WTC11 (cell line): Measurements from ENCODE around the gene REC8. TPM values are rescaled to one million over a fixed set of nuclear protein-coding genes. Genes with fewer than 3 reads are reported as not detected.

Source experiments
- ATAC-seq: fragments of 200-7000 bp; cut with Tn5 transposase; 2 replicates; pipeline ENCODE4 v1.10.0; 2021; ENCODE audit warnings: mild to moderate bottlenecking, moderate library complexity
- CTCF ChIA-PET: fragments of 300-600 bp; sonication (Branson Sonifier 250); formaldehyde crosslinking; loops from one replicate; lab custom pipeline; 2021; ENCODE audit warnings: antibody characterized with exemption; lab: Charles Lee
- POLR2A ChIA-PET: fragments of 350-600 bp; sonication (Branson Sonifier 250); formaldehyde crosslinking; loops from one replicate; lab custom pipeline; 2021; ENCODE audit warnings: antibody characterized with exemption; lab: Charles Lee
- DNase-seq: peaks from one replicate; pipeline ENCODE4 v3.0.0; 2021; ENCODE audit warnings: low spot score
- H3K27ac Mint-ChIP-seq: 2 replicates; pipeline ENCODE4 v1.8.0; 2021; ENCODE audit warnings: mixed read lengths
- H3K27me3 Mint-ChIP-seq: 2 replicates; pipeline ENCODE4 v1.8.0; 2021; ENCODE audit warnings: low read depth, mild to moderate bottlenecking, moderate library complexity, mixed read lengths
- H3K36me3 Mint-ChIP-seq: 2 replicates; pipeline ENCODE4 v1.8.0; 2021; ENCODE audit warnings: mixed read lengths
- H3K4me1 Mint-ChIP-seq: 2 replicates; pipeline ENCODE4 v1.8.0; 2022; ENCODE audit warnings: mixed read lengths
- H3K4me3 Mint-ChIP-seq: 2 replicates; pipeline ENCODE4 v1.8.0; 2021; ENCODE audit warnings: mild to moderate bottlenecking, moderate library complexity, mixed read lengths
- H3K9me3 Mint-ChIP-seq: 2 replicates; pipeline ENCODE4 v1.8.0; 2021; ENCODE audit warnings: mixed read lengths
- AR ChIP-seq: fragments of 250-450 bp; sonication (Bioruptor Pico); IDR thresholded peaks from 2 replicates; pipeline ENCODE4 v1.9.0; 2021; ENCODE audit warnings: mild to moderate bottlenecking
- ATF1 ChIP-seq: sonication (generic); formaldehyde crosslinking; IDR thresholded peaks from 2 replicates; pipeline ENCODE4 v1.8.1; 2023; ENCODE audit warnings: mild to moderate bottlenecking, moderate library complexity, missing genetic modification reagents
- ATF2 ChIP-seq: sonication (generic); formaldehyde crosslinking; IDR thresholded peaks from 2 replicates; pipeline ENCODE4 v1.8.1; 2022; ENCODE audit warnings: low read depth, missing genetic modification reagents, borderline replicate concordance
- CBFB ChIP-seq: sonication (generic); formaldehyde crosslinking; IDR thresholded peaks from 2 replicates; pipeline ENCODE4 v1.8.1; 2022; ENCODE audit warnings: mild to moderate bottlenecking, low read depth, missing genetic modification reagents
- CDX4 ChIP-seq: fragments of 250-450 bp; sonication (Bioruptor Pico); IDR thresholded peaks from 2 replicates; pipeline ENCODE4 v1.9.0; 2021; ENCODE audit warnings: moderate library complexity, mild to moderate bottlenecking, inconsistent platforms, borderline replicate concordance
- CREM ChIP-seq: sonication (generic); formaldehyde crosslinking; IDR thresholded peaks from 2 replicates; pipeline ENCODE4 v1.8.1; 2022; ENCODE audit warnings: mild to moderate bottlenecking, missing genetic modification reagents, moderate library complexity
- FOXJ3 ChIP-seq: sonication (generic); formaldehyde crosslinking; IDR thresholded peaks from 2 replicates; pipeline ENCODE4 v1.9.0; 2021; ENCODE audit warnings: missing genetic modification reagents, mild to moderate bottlenecking, borderline replicate concordance
- GABPB1 ChIP-seq: sonication (generic); formaldehyde crosslinking; IDR thresholded peaks from 2 replicates; pipeline ENCODE4 v1.8.1; 2023; ENCODE audit warnings: mild to moderate bottlenecking, missing genetic modification reagents
- GTF2I ChIP-seq: fragments of 250-450 bp; sonication (Bioruptor Pico); conservative IDR thresholded peaks from 2 replicates; pipeline ENCODE4 v1.4.0; 2021; ENCODE audit warnings: mild to moderate bottlenecking
- IRF2 ChIP-seq: sonication (generic); formaldehyde crosslinking; IDR thresholded peaks from 2 replicates; pipeline ENCODE4 v1.8.0; 2022; ENCODE audit warnings: low read depth, missing genetic modification reagents, borderline replicate concordance
- NFYB ChIP-seq: sonication (generic); formaldehyde crosslinking; conservative IDR thresholded peaks from 2 replicates; pipeline ENCODE4 v1.8.0; 2022; ENCODE audit warnings: low read depth, missing genetic modification reagents
- NR1H2 ChIP-seq: sonication (generic); formaldehyde crosslinking; IDR thresholded peaks from 2 replicates; pipeline ENCODE4 v1.9.0; 2021; ENCODE audit warnings: mild to moderate bottlenecking, moderate library complexity, missing genetic modification reagents
- NR2C2 ChIP-seq: sonication (generic); formaldehyde crosslinking; IDR thresholded peaks from 2 replicates; pipeline ENCODE4 v1.8.0; 2022; ENCODE audit warnings: mild to moderate bottlenecking, missing genetic modification reagents
- PRRX2 ChIP-seq: fragments of 250-450 bp; sonication (Bioruptor Pico); IDR thresholded peaks from 2 replicates; pipeline ENCODE4 v1.8.0; 2021; ENCODE audit warnings: mild to moderate bottlenecking
- ZBTB21 ChIP-seq: sonication (generic); formaldehyde crosslinking; IDR thresholded peaks from 2 replicates; pipeline ENCODE4 v1.8.1; 2023; ENCODE audit warnings: mild to moderate bottlenecking, missing genetic modification reagents, borderline replicate concordance
- ZMAT4 ChIP-seq: fragments of 250-450 bp; sonication (Bioruptor Pico); IDR thresholded peaks from 2 replicates; pipeline ENCODE4 v1.9.0; 2021; ENCODE audit warnings: mild to moderate bottlenecking
- ZNF219 ChIP-seq: sonication (generic); formaldehyde crosslinking; IDR thresholded peaks from 2 replicates; pipeline ENCODE4 v1.8.0; 2023; ENCODE audit warnings: missing genetic modification reagents, mild to moderate bottlenecking, borderline replicate concordance
- ZNF263 ChIP-seq: sonication (generic); formaldehyde crosslinking; IDR thresholded peaks from 2 replicates; pipeline ENCODE4 v1.8.1; 2022; ENCODE audit warnings: low read depth, mild to moderate bottlenecking, moderate library complexity, missing genetic modification reagents
- ZNF423 ChIP-seq: fragments of 250-450 bp; sonication (Bioruptor Pico); IDR thresholded peaks from 2 replicates; pipeline ENCODE4 v2.1.2; 2022; ENCODE audit warnings: mild to moderate bottlenecking, moderate library complexity
- ZNF425 ChIP-seq: fragments of 250-450 bp; sonication (Bioruptor Pico); conservative IDR thresholded peaks from 2 replicates; pipeline ENCODE4 v1.9.0; 2021; ENCODE audit warnings: mild to moderate bottlenecking
- ZNF671 ChIP-seq: fragments of 250-450 bp; sonication (Bioruptor Pico); IDR thresholded peaks from 2 replicates; pipeline ENCODE4 v1.8.0; 2021; ENCODE audit warnings: mild to moderate bottlenecking
- total RNA-seq: library from RNA; stranded (reverse); gene quantifications from 3 replicates; pipeline ENCODE4 v1.2.3, GENCODE V29; 2021

REC8 gene
- total RNA-seq, 1 experiment from 2014 or later: 32.2 TPM

GRCh38 chr14:24206260-24207103, 34.6 kb downstream of the REC8 start:
- POLR2A ChIA-PET: interaction anchor here (1.2 kb wide), 1 partner anchor 22 kb away, joined by 7 read pairs; no protein-coding TSS in a partner anchor
- Mint-ChIP-seq H3K9me3 (peaks cover 17% of the 10 kb centered on the region), H3K27me3 (no peaks in the 10 kb centered on the region), H3K36me3 (peaks cover 84% of the 10 kb centered on the region), H3K4me3 (no peak overlapping the region), H3K4me1 (peaks cover 11% of the 10 kb centered on the region), H3K27ac (no peak overlapping the region)
- ATAC-seq (no peak), DNase-seq (no peak)
- CTCF ChIA-PET: interaction anchor here (0.5 to 1.1 kb wide), 2 partner anchors 11 to 35 kb away, joined by 4 to 5 read pairs; partner anchors contain the start of gene TM9SF1
- TF ChIP-seq GABPB1 (CRISPR knock-in tag): no peak
- no peak for TF ChIP-seq GTF2I
- no peak for TF ChIP-seq CBFB (CRISPR knock-in tag)
- no peak for TF ChIP-seq CREM (CRISPR knock-in tag)
- no peak for TF ChIP-seq NFYB
- no peak for TF ChIP-seq ZNF671 (CRISPR knock-in tag)
- TF ChIP-seq ZNF263 (CRISPR knock-in tag): no peak
- TF ChIP-seq ZNF219 (CRISPR knock-in tag): no peak
- no peak for TF ChIP-seq PRRX2
- TF ChIP-seq AR: no peak
- no peak for TF ChIP-seq ZNF423 (CRISPR knock-in tag)

GRCh38 chr14:24207104-24207551, 35.2 kb downstream of the REC8 start:
- H3K36me3 Mint-ChIP-seq: peaks cover 80% of the 10 kb centered on the region
- ChIA-PET CTCF (interaction anchor here (0.5 to 1.1 kb wide), 3 partner anchors 12 to 36 kb away, joined by 3 to 5 read pairs (median 4); partner anchors contain the start of gene TM9SF1), POLR2A (no interaction called here)
- H3K27me3 Mint-ChIP-seq: no peaks in the 10 kb centered on the region
- no peak for ATAC-seq
- H3K27ac Mint-ChIP-seq: no peak overlapping the region
- H3K4me3 Mint-ChIP-seq: no peak overlapping the region
- TF ChIP-seq CBFB (CRISPR knock-in tag): no peak
- TF ChIP-seq ATF1 (CRISPR knock-in tag): no peak
- no peak for TF ChIP-seq NR1H2
- TF ChIP-seq ZNF425 (CRISPR knock-in tag): no peak
- no peak for TF ChIP-seq IRF2 (CRISPR knock-in tag)
- no peak for TF ChIP-seq NR2C2
- no peak for TF ChIP-seq ZMAT4
- TF ChIP-seq ATF2 (CRISPR knock-in tag): no peak
- TF ChIP-seq AR: no peak
- no peak for TF ChIP-seq FOXJ3 (CRISPR knock-in tag)
- no peak for TF ChIP-seq CDX4 (CRISPR knock-in tag)
- no peak for TF ChIP-seq ZBTB21 (CRISPR knock-in tag)
- H3K4me1 Mint-ChIP-seq: peaks cover 9% of the 10 kb centered on the region
- H3K9me3 Mint-ChIP-seq: peaks cover 11% of the 10 kb centered on the region
- no peak for DNase-seq
